Colonic mucosa (tissue), 4 donors: ENCODE results near the gene DEPDC7. TPM values are rescaled to one million over a fixed set of nuclear protein-coding genes. Genes with fewer than 3 reads are reported as not detected.

Experiments used
- DNase-seq: peaks from one replicate; pipeline ENCODE4 v3.0.0-alpha.2; 2020
- H3K27ac ChIP-seq: fragments of 200-600 bp; one replicate; pipeline ENCODE4 v1.8.0; 2021
- H3K27me3 ChIP-seq: fragments of 200-600 bp; one replicate; pipeline ENCODE4 v1.8.0; 2021
- H3K36me3 ChIP-seq: fragments of 200-600 bp; one replicate; pipeline ENCODE4 v1.8.0; 2021
- H3K4me1 ChIP-seq: fragments of 200-600 bp; one replicate; pipeline ENCODE4 v1.8.0; 2021; ENCODE audit warnings: mild to moderate bottlenecking
- H3K4me3 ChIP-seq: fragments of 200-600 bp; one replicate; pipeline ENCODE4 v1.8.0; 2021
- H3K9ac ChIP-seq, 2 donors: one replicate each; pipeline ENCODE4 v1.7.0; 2013; ENCODE audit warnings: control low read depth in 2 of 2, low read depth in 2 of 2, low read length in 2 of 2
- H3K9me3 ChIP-seq: fragments of 200-600 bp; one replicate; pipeline ENCODE4 v1.8.0; 2021
- CTCF ChIP-seq: fragments of 200-600 bp; IDR thresholded peaks from one replicate; pipeline ENCODE4 v1.8.0; 2022; ENCODE audit warnings: antibody characterized with exemption, mild to moderate bottlenecking
- intact Hi-C: fragments of 100-400 bp; cut with DNase I; formaldehyde crosslinking; loops from one replicate; pipeline ENCODE4 v1.14.1; 2022
- total RNA-seq, 2 donors: library from RNA; stranded (reverse); fragmentation: NEBNext Ultra II Directional in 1 of 2; extraction: Animal tissue kit (Norgen Biotek cat#: 25700) in 1 of 2; gene quantifications; one replicate each; pipeline ENCODE4 v1.2.1, GENCODE V29; 2021
- donor health status: healthy.
- donor health status: DM: no; HTN: no; CAD: no.
- donor health status: DM: no; HTN: no; CAD: no.

DEPDC7 gene
- total RNA-seq, 2 donors from 2014 or later = 6.1 to 7.5 TPM

- Histone ChIP-seq H3K4me1 (peaks cover 7% of the 10 kb centered on the region), H3K9ac (no peak overlapping the region), H3K27ac (peak overlapping the region; percentile 6), H3K27me3 (no peaks in the 10 kb centered on the region), H3K4me3 (no peak overlapping the region), H3K36me3 (no peaks in the 10 kb centered on the region), H3K9me3 (no peaks in the 10 kb centered on the region)
- DNase-seq = no peak
- TF ChIP-seq CTCF = no peak
- intact Hi-C loops = loop anchor here (2.0 to 10.0 kb wide), 2 partner anchors 101 to 249 kb away; no protein-coding TSS in a partner anchor
These were observed 48.6 kb downstream of the DEPDC7 start for GRCh38 chr11:33064033-33064825.

GRCh38 chr11:33064866-33065265 lies 49.2 kb downstream of the DEPDC7 start:
- Histone ChIP-seq H3K27me3 (no peaks in the 10 kb centered on the region), H3K9ac (no peak overlapping the region), H3K9me3 (no peaks in the 10 kb centered on the region), H3K4me1 (peaks cover 7% of the 10 kb centered on the region), H3K4me3 (no peak overlapping the region), H3K27ac (no peak overlapping the region), H3K36me3 (no peaks in the 10 kb centered on the region)
- intact Hi-C loops = loop anchor here (2.0 to 10.0 kb wide), 2 partner anchors 102 to 250 kb away; no protein-coding TSS in a partner anchor
- DNase-seq = no peak
- TF ChIP-seq CTCF = no peak

GRCh38 chr11:33065445-33066178 lies 49.9 kb downstream of the DEPDC7 start:
- Histone ChIP-seq H3K9ac (no peak overlapping the region), H3K27ac (no peak overlapping the region), H3K4me1 (peaks cover 4% of the 10 kb centered on the region), H3K27me3 (no peaks in the 10 kb centered on the region), H3K36me3 (no peaks in the 10 kb centered on the region), H3K9me3 (no peaks in the 10 kb centered on the region), H3K4me3 (no peak overlapping the region)
- intact Hi-C loops = loop anchor here (2.0 to 10.0 kb wide), 2 partner anchors 103 to 251 kb away; no protein-coding TSS in a partner anchor
- peak; percentile 85 for TF ChIP-seq CTCF
- peak; percentile 74 for DNase-seq

GRCh38 chr11:33067294-33067693 lies 51.6 kb downstream of the DEPDC7 start:
- Histone ChIP-seq H3K9ac (no peak overlapping the region), H3K36me3 (no peaks in the 10 kb centered on the region), H3K9me3 (no peaks in the 10 kb centered on the region), H3K4me3 (no peak overlapping the region), H3K4me1 (no peaks in the 10 kb centered on the region), H3K27ac (no peak overlapping the region), H3K27me3 (no peaks in the 10 kb centered on the region)
- DNase-seq = no peak
- TF ChIP-seq CTCF = no peak
- intact Hi-C loops = loop anchor here (10.0 kb wide), 1 partner anchor 252 kb away; no protein-coding TSS in a partner anchor

- no peaks in the 10 kb centered on the region for H3K4me1 ChIP-seq
- H3K27ac ChIP-seq = no peak overlapping the region
- TF ChIP-seq CTCF = no peak
- H3K9me3 ChIP-seq = no peaks in the 10 kb centered on the region
- intact Hi-C loops = loop anchor here (10.0 kb wide), 1 partner anchor 254 kb away; no protein-coding TSS in a partner anchor
- H3K27me3 ChIP-seq = no peaks in the 10 kb centered on the region
- no peak overlapping the region for H3K4me3 ChIP-seq
- DNase-seq = no peak
- H3K36me3 ChIP-seq = no peaks in the 10 kb centered on the region
- no peak overlapping the region for H3K9ac ChIP-seq
These were observed 53.1 kb downstream of the DEPDC7 start for GRCh38 chr11:33068611-33069340.
